PC-9 (cell line): ENCODE results near the gene FUT7. TPM values are rescaled to one million over a fixed set of nuclear protein-coding genes. Genes with fewer than 3 reads are reported as not detected.
A peak's percentile ranks its signal among the peaks of the same experiment; 100 is the strongest.

Experiments used
- BruUV-seq: library from RNA; stranded (reverse); fragments of 400-500 nt; replicated peaks from 2 replicates; lab custom pipeline; 2021; lab: Mats Ljungman, UMichigan
- CTCF ChIA-PET: fragments of 300-600 bp; sonication (Branson Sonifier 250); formaldehyde crosslinking; loops from one replicate; lab custom pipeline; 2022; ENCODE audit warnings: antibody characterized with exemption; lab: Charles Lee
- POLR2A ChIA-PET: fragments of 300-600 bp; sonication (Branson Sonifier 250); formaldehyde crosslinking; loops from one replicate; lab custom pipeline; 2022; ENCODE audit warnings: antibody characterized with exemption; ENCODE audit not compliant: unreplicated experiment; lab: Charles Lee
- DNase-seq, 2 experiments: peaks; one replicate each; pipeline versions ENCODE4 v3.0.0 to v3.0.0-alpha.2; 2015 to 2022; ENCODE audit warnings: mixed read lengths in 1 of 2
- H2AFZ ChIP-seq: fragments of 200-600 bp; sonication (generic); 2 replicates; pipeline ENCODE4 v1.8.1; 2017; ENCODE audit warnings: antibody characterized with exemption
- H3F3A ChIP-seq: fragments of 200-600 bp; sonication (generic); 2 replicates; pipeline ENCODE4 v1.8.1; 2017; ENCODE audit warnings: antibody characterized with exemption, mild to moderate bottlenecking, low read depth; ENCODE audit not compliant: insufficient read depth
- H3K27ac ChIP-seq: fragments of 200-600 bp; sonication (generic); 2 replicates; pipeline ENCODE4 v1.6.1; 2016; ENCODE audit warnings: mixed run types
- H3K27me3 ChIP-seq: fragments of 200-600 bp; sonication (generic); 2 replicates; pipeline ENCODE4 v1.6.1; 2016; ENCODE audit warnings: low read depth, mixed run types; ENCODE audit not compliant: insufficient read depth
- H3K36me3 ChIP-seq: fragments of 200-600 bp; sonication (generic); 2 replicates; pipeline ENCODE4 v1.6.1; 2016; ENCODE audit warnings: low read depth, mixed run types
- H3K4me1 ChIP-seq: fragments of 200-600 bp; sonication (generic); replicated peaks from 2 replicates; pipeline ENCODE4 v1.6.1; 2016; ENCODE audit warnings: mixed run types; ENCODE audit not compliant: insufficient read depth
- H3K4me2 ChIP-seq: fragments of 200-600 bp; sonication (generic); 2 replicates; pipeline ENCODE4 v1.6.1; 2017; ENCODE audit warnings: mixed run types
- H3K4me3 ChIP-seq: fragments of 200-600 bp; sonication (generic); 2 replicates; pipeline ENCODE4 v1.6.1; 2016; ENCODE audit warnings: mixed run types
- H3K79me2 ChIP-seq: fragments of 200-600 bp; sonication (generic); 2 replicates; pipeline ENCODE4 v1.6.1; 2017; ENCODE audit warnings: low read depth, mixed run types
- H3K9me2 ChIP-seq: fragments of 200-600 bp; sonication (generic); 2 replicates; pipeline ENCODE4 v1.8.1; 2017; ENCODE audit warnings: mild to moderate bottlenecking; ENCODE audit not compliant: insufficient read depth
- H3K9me3 ChIP-seq: fragments of 200-600 bp; sonication (generic); 2 replicates; pipeline ENCODE4 v1.8.1; 2016; ENCODE audit warnings: low read depth; ENCODE audit not compliant: insufficient read depth
- H4K20me1 ChIP-seq: fragments of 200-600 bp; sonication (generic); 2 replicates; pipeline ENCODE4 v1.8.1; 2017; ENCODE audit not compliant: insufficient read depth
- CTCF ChIP-seq: fragments of 200-600 bp; sonication (generic); conservative IDR thresholded peaks from 2 replicates; pipeline ENCODE4 v1.6.1; 2017; ENCODE audit warnings: mixed run types, antibody characterized with exemption, mild to moderate bottlenecking, moderate library complexity
- EZH2 ChIP-seq: fragments of 200-600 bp; sonication (generic); IDR thresholded peaks from 2 replicates; pipeline ENCODE4 v1.8.0; 2017; ENCODE audit warnings: antibody characterized with exemption, low read depth
- intact Hi-C: fragments of 100-400 bp; cut with micrococcal nuclease; formaldehyde crosslinking; loops from one replicate; pipeline ENCODE4 v1.10.0; 2022; ENCODE audit not compliant: unreplicated experiment
- total RNA-seq: library from RNA; stranded (reverse); gene quantifications from 2 replicates; pipeline ENCODE4 v1.2.3, GENCODE V29; 2021

Gene FUT7
- total RNA-seq, 1 experiment from 2014 or later, result not detected

GRCh38 chr9:137070201-137070905 lies 38.5 kb upstream of the FUT7 start, which contains the start of gene SAPCD2:
Gene SAPCD2, minus strand, starts transcription at chr9:137070557. Its CDS starts 97 bp downstream, at chr9:137070460.
- H3K4me1 ChIP-seq, result peaks cover 25% of the 10 kb centered on the region
- H3K9me3 ChIP-seq, result no peaks in the 10 kb centered on the region
- peaks cover 10% of the 10 kb centered on the region; the same call in 1 of the 2 replicates for H4K20me1 ChIP-seq
- H3K79me2 ChIP-seq, result peaks cover 18% of the 10 kb centered on the region; the same call in 1 of the 2 replicates
- peak within 1 kb of the TSS; percentile 90 for H3K4me2 ChIP-seq
- no peaks in the 10 kb centered on the region for H3K36me3 ChIP-seq
- intact Hi-C loops, result loop anchor here (1.0 kb wide), 2 partner anchors 16 to 157 kb away; partner anchors contain the start of genes MAN1B1 and RNF224
- BruUV-seq, result no TSS peak
- H3K4me3 ChIP-seq, result peak within 1 kb of the TSS; percentile 67
- peaks cover 23% of the 10 kb centered on the region for H3F3A ChIP-seq
- no peaks in the 10 kb centered on the region for H3K27me3 ChIP-seq
- TF ChIP-seq EZH2 (no peak), CTCF (no peak)
- ChIA-PET CTCF (interaction anchor here (0.5 to 2.0 kb wide), 11 partner anchors 10 to 358 kb away, joined by 3 to 10 read pairs (median 5); partner anchors contain the start of gene DIPK1B), POLR2A (interaction anchor here (0.5 to 1.1 kb wide), 6 partner anchors 15 to 270 kb away, joined by 4 to 15 read pairs (median 6); partner anchors contain the start of genes CLIC3, MAN1B1 and TUBB4B)
- H3K27ac ChIP-seq, result no peak within 1 kb of the TSS
- DNase-seq, result peak; percentile 87 to 96
- H2AFZ ChIP-seq, result peak within 1 kb of the TSS; percentile 63
- H3K9me2 ChIP-seq, result no peaks in the 10 kb centered on the region

GRCh38 chr9:137069508-137070091 lies 37.7 kb upstream of the FUT7 start:
- no peak overlapping the region; the same call in 1 of the 2 replicates for H2AFZ ChIP-seq
- peaks cover 25% of the 10 kb centered on the region for H3K4me1 ChIP-seq
- peaks cover 23% of the 10 kb centered on the region for H3F3A ChIP-seq
- CTCF ChIA-PET, result interaction anchor here (0.5 to 2.0 kb wide), 7 partner anchors 9 to 357 kb away, joined by 3 to 10 read pairs (median 5); partner anchors contain the start of gene DIPK1B
- BruUV-seq, result no TSS peak
- H3K27ac ChIP-seq, result no peak overlapping the region
- no peak for TF ChIP-seq EZH2
- no peak for TF ChIP-seq CTCF
- H3K4me3 ChIP-seq, result peak overlapping the region; percentile 67
- no peaks in the 10 kb centered on the region for H3K36me3 ChIP-seq
- no peak for DNase-seq
- H3K9me2 ChIP-seq, result no peaks in the 10 kb centered on the region
- POLR2A ChIA-PET, result interaction anchor here (0.6 to 0.7 kb wide), 2 partner anchors 35 to 80 kb away, joined by 3 to 10 read pairs; no protein-coding TSS in a partner anchor
- intact Hi-C loops, result loop anchor here (1.0 kb wide), 2 partner anchors 17 to 158 kb away; partner anchors contain the start of genes MAN1B1 and RNF224
- peaks cover 18% of the 10 kb centered on the region; the same call in 1 of the 2 replicates for H3K79me2 ChIP-seq
- H4K20me1 ChIP-seq, result peaks cover 10% of the 10 kb centered on the region; the same call in 1 of the 2 replicates
- H3K4me2 ChIP-seq, result peak overlapping the region; percentile 90
- no peaks in the 10 kb centered on the region for H3K9me3 ChIP-seq
- H3K27me3 ChIP-seq, result no peaks in the 10 kb centered on the region
